Measurements from ENCODE around the gene EIF4E2.
"Not testable (repeated sequence)": the region's sequence is repeated elsewhere in the genome, so short reads cannot be mapped to it uniquely, and the experiment has no call there.

The EIF4E2 gene

DNA sequence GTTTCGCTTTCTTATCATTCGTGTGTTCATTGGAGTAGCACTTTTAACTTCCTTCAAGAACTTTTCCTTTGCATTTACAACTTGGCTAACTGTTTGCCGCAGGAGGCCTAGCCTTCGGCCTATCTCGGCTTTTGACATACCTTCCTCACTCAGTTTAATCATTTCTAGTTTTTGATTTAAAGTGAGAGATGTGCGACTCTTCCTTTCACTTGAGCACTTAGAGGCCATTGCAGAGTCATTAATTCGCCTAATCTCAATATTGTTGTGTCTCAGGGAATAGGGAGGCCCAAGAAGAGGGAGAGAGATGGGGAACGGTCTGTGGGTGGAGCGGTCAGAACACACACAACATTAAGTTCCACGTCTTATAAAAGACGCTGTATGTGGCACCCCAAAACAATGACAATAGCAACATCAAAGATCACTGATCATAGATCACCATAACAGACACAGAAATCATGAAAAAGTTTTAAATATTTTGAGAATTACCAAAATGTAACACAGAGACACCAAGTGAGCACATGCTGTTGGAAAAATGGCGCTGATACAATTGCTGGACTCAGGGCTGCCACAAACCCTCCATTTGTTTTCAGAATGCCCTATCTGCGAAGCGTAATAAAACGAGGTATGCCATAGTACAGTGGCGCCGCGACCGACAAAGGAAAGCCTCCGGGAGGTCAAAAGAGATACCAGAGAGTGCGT is 685 bp upstream of the EIF4E2 start:
- TF ChIP-seq POLR2A (IDR thresholded peaks at IDR 0.05; ENCODE audit: low read length) (no peak), GATA1 (IDR thresholded peaks at IDR 0.05; ENCODE audit: low read depth, low read length) (no peak)
- DNase-seq: peak in 1 of 2 experiments; percentile 42

DNA sequence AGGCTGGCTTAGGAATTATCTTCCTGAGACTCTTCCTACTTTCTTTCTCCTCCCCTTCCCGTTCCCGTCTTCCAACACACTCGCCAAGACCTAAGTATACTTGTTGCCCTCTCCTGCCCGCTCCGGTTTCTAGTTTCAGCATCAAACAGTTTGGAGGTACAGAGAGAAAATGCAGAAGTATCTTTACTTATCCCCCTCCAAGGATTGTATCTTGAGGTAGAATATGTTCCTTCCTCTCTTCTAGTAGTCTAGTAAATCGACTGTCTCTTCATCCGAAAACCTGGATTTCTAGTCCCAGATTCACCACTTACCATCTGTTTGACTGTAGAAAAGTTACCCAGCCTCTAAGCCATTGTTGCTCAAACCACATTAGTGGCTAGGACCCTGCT is 755 bp downstream of the EIF4E2 start:
- DNase-seq: peak; percentile 31 to 53
- TF ChIP-seq POLR2A (IDR thresholded peaks at IDR 0.05; ENCODE audit: low read length): no peak
- TF ChIP-seq GATA1 (IDR thresholded peaks at IDR 0.05; ENCODE audit: low read depth, low read length): no peak

DNA sequence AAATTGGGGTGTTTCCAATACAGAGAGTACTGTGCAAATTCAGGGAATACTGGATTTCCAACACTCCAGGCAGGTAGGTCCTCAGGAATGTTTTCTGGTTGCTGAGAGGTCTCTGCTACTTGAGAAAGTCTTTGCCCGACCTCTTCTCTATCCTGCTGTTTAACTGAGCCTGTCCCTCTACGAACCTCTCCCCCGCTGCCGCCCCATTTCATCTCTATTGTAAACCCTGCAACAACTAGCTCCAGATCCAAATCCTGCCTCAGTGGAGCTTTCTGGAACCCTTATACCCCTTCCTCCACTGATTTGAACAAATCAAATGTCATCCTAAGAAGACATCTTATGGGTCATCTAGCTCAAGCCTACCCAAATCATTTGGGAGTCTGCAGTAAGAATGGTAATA is 1.3 kb downstream of the EIF4E2 start:
- TF ChIP-seq POLR2A (IDR thresholded peaks at IDR 0.05; ENCODE audit: low read length): no peak
- DNase-seq: no peak

DNA sequence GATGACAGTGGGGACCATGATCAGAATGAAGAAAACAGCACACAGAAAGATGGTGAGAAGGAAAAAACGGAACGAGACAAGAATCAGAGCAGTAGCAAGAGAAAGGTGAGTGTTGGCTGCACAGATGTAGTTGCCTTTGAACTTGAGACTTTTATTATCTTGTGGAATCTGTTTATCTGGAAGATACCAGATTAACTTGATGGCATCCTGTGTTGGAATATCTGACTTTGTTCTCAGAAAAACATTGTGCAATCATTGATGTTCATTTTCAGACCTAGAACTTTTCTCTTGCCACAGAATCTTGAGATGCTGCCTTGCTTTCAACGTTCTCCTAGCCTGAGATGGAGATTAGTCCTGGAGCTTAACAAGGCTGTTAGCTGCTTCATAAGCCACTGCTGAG is 5.9 kb downstream of the EIF4E2 start:
- DNase-seq: no peak
- no peak for TF ChIP-seq GATA1 (IDR thresholded peaks at IDR 0.05; ENCODE audit: low read depth, low read length)
- TF ChIP-seq POLR2A (IDR thresholded peaks at IDR 0.05; ENCODE audit: low read length): no peak

DNA sequence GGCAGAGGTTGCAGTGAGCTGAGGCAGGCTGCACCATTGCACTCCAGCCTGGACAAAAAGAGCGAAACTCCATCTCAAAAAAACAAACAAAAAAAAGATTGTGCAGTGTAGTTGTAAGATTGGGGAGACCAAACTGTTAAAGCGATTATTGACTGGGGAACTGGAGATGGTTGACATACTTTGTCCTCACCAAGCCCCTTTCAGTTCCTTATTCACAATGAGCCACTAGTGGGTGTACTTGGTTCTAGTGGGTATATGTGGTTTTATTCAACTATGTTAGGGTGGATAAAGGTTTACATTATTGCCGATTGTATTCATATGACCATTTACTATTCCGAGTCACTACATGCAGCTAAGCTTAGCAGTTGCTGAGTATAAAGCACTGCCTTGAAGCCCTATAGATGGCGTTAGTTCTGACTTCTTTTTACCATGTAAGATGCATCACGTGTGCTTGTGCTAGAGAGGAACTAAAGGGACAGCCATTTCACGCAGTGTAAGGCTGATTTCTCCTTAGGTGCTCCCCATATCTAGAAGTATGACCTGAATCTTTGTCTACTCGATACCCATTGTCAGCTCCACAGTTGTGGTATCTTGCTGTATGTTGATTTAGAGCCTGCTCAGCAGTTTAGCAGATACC is 12.1 kb downstream of the EIF4E2 start:
- TF ChIP-seq GATA1 (IDR thresholded peaks at IDR 0.05; ENCODE audit: low read depth, low read length) (no peak), POLR2A (IDR thresholded peaks at IDR 0.05; ENCODE audit: low read length) (no peak)
- DNase-seq: no peak

DNA sequence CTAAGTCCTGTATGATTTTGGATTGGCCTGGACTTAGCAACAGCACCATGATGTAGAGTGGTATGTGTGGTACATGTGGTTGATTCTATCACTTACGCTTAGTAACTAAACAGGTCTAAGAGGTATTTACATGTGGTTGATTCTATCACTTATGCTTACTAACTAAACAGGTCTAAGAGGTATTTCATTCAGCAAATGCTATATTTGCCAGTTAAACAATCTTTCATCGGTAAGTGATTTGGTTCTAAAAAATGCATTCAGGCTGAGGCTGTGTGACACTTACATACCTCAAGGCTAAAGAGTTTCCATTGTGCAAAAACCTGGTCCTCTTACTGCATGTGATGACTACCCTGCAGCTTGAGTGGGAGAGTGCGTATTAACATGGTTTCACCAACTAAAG is 13.1 kb downstream of the EIF4E2 start:
- TF ChIP-seq GATA1 (IDR thresholded peaks at IDR 0.05; ENCODE audit: low read depth, low read length) (no peak), POLR2A (IDR thresholded peaks at IDR 0.05; ENCODE audit: low read length) (peak; percentile 3)
- no peak for DNase-seq

DNA sequence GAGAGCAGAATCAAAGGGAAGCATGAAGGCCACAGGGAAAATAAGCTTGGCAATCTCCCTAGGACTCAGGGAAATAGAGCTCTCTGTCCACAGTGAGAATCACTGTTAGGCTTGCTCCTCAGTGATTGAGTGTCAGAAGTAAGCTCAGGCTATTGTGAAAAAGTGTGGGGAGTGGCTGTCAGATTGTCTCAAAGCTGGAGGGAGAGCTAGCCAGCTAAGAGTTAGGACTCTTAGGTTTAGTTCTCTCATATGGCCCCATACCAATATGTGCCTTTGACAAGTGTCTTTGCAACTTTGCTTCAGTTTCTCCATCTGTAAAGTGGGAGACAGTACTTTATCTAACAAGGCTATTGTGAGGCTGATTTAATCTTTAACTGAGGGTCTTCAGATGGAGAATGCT is 17.2 kb downstream of the EIF4E2 start:
- TF ChIP-seq POLR2A (IDR thresholded peaks at IDR 0.05; ENCODE audit: low read length) (no peak), GATA1 (IDR thresholded peaks at IDR 0.05; ENCODE audit: low read depth, low read length) (no peak)
- DNase-seq: no peak

DNA sequence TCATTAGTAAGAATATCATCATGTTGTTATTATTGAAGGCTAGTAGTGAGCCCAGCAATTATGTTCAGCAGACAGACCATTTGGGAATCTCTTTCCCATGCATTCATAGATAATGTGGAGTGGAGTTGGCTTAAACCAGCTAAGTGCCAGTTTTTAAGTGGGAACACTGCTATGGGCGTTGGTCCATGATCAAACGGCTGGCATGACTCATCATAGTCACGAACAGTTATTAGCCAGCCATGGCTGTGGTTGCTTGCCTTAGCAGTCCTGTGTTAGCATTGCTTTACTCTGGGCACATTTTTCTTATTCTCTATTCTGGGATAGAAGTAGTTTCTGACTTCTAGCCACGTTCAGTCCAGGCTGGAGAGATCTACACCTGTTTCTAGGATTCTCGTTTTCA is 17.7 kb downstream of the EIF4E2 start:
- peak; percentile 76 to 82 for DNase-seq
- TF ChIP-seq GATA1 (IDR thresholded peaks at IDR 0.05; ENCODE audit: low read depth, low read length) (no peak), POLR2A (IDR thresholded peaks at IDR 0.05; ENCODE audit: low read length) (no peak)

DNA sequence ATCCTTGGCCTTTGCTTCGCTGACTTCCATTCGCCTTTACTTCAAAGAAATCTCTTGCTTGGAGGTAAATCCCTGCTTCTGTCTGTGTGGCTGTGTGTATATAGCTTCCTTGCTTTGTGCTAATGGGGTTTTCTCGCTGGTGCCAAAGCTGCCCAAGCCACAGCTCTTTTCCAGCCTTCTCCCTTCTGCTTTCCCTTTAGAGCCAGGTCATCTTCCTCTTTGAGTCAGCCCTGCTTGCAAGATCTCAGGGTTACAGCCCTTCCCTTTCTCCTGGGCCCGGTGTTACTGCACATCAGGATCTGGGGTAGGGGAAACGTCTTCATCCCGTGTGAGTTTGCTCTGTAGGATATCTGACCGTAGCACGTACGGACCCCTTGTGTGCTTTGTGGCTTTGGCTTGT is 19.1 kb downstream of the EIF4E2 start:
- no peak for TF ChIP-seq GATA1 (IDR thresholded peaks at IDR 0.05; ENCODE audit: low read depth, low read length)
- TF ChIP-seq POLR2A (IDR thresholded peaks at IDR 0.05; ENCODE audit: low read length): no peak
- no peak for DNase-seq

DNA sequence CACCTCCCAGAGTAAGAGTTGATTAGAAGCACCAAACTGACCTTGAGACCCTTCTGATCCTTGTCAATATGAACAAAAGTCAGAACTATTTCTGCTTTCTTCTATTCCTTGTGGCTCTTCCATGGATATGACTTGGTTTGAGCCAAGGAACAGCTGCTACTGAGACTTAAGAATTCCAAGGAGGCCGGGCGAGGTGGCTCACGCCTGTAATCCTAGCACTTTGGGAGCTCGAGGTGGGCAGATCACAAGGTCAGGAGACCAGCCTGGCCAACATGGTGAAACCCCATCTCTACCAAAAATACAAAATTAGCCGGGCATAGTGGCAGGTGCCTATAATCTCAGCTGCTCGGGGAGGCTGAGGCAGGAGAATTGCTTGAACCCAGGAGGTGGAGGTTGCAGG is 20.0 kb downstream of the EIF4E2 start:
- not testable (repeated sequence) for DNase-seq

DNA sequence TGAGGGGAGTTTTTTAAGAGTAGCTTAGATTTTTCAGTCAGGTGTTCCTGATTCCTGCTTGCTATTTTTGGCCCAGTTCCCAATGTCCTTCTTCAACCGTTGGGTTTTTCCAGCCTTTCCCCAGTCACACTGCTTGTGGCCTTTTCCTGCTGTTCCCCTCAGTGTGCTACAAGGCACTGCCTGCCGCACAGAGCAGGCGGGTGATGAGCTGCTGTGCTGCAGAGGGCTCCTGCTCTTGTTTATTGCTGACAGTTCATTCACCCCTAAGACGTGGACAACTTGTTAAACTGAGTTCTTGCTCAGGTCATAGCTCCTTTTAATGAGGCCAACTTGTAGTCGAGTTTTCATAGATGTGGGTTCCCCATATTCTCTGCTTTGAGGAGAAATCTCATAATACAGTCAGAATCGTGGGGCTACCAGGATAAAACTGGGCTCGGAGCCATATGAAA is 20.6 kb downstream of the EIF4E2 start:
- DNase-seq: no peak
- no peak for TF ChIP-seq GATA1 (IDR thresholded peaks at IDR 0.05; ENCODE audit: low read depth, low read length)
- TF ChIP-seq POLR2A (IDR thresholded peaks at IDR 0.05; ENCODE audit: low read length): no peak

DNA sequence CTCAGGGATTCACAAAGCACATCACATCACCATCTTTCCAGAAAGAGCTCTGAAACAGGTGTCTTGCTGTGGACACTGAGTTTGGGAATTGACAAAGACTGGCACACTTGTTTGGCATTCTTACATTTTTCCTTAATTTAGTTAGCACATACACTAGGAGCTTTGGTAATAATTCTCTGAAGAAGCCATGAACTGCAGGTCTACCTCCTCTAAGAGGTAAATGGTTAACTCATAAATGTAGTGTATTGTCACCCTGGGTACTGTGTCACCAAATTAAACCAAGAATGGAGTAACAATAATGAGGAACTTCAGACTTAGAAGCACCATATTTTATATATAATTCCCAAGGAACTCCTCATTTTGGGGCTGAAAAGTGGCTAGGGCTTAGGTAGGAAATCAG is 22.6 kb downstream of the EIF4E2 start:
- TF ChIP-seq POLR2A (IDR thresholded peaks at IDR 0.05; ENCODE audit: low read length): no peak
- no peak for TF ChIP-seq GATA1 (IDR thresholded peaks at IDR 0.05; ENCODE audit: low read depth, low read length)
- DNase-seq: no peak

DNA sequence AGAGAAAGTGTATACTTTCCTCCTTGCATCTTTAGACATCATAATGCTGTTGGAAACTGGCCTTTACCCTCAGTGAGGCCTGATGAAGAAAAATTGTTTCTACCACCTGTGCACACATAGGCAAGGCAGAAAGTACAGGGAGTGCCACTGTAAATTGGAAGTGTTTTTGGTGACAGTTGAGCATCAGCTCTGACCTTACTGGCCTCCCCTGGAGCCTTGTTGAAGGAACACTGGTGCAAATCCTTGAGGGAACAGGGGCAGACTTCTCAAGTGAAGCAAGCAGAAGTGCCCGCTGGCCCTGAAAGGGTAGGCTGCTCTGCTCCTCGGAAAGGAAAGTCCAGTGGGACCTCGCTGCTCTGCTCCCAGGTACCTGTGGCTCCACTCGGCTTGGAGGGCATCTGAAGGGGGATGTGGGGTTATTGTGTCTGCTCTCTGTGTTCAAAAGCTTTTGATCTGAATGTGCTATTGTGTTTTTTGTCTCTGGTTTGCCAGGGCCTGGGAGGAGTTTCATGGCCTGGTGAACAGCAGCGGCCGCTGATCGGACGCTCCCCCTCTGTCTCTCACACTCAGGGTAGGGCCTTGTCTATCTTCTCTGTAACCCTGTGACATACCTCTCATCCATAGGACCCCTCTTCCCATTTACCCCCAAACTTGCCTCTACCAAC is 23.4 kb downstream of the EIF4E2 start:
- TF ChIP-seq GATA1 (IDR thresholded peaks at IDR 0.05; ENCODE audit: low read depth, low read length): no peak
- TF ChIP-seq POLR2A (IDR thresholded peaks at IDR 0.05; ENCODE audit: low read length): no peak
- no peak for DNase-seq

DNA sequence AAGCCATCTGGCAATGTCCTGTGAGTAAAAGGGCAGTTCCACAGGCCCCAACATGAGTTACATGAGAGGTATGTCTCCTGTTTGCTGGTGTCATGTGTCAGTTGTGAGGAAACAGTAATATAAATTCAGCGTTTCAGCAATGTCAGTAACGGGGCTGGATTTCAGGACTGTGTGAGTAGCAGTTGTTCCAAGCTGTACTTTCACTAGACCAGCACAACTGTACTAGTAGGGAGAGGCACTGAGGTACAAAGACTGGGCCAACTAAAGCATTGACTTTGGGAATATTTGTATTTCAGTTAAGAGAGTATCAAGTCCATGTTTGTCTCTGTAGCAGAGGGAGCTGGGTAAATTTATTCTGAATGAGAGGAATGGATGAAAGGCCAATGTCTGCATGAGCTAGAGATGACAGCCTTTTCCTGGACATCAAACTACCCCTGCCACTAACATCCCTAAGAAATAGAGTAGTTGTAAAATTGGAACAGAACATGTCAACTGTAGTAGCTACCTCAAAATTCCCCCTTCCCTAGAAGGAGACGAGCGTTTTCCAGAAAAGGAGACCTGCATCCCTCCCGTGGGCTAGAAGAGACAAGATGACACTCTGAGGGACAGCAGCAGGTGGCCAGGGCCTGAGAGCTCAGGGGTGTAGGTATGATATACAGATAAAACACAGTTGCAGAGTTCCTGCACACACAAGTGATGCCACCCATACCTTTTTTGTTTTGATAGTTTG is 24.4 kb downstream of the EIF4E2 start:
- TF ChIP-seq GATA1 (IDR thresholded peaks at IDR 0.05; ENCODE audit: low read depth, low read length) (no peak), POLR2A (IDR thresholded peaks at IDR 0.05; ENCODE audit: low read length) (no peak)
- DNase-seq: no peak

Measured in erythroblast (primary cell).